Nephron (organoid): ENCODE measurements around the gene SH2D3A.

Source experiments
- H3K27ac Mint-ChIP-seq, 3 experiments: 2 replicates each; pipeline ENCODE4 v1.8.0; 2020; ENCODE audit warnings: mixed read lengths in 3 of 3, mild to moderate bottlenecking in 2 of 3, moderate library complexity in 1 of 3
- H3K27me3 Mint-ChIP-seq: 2 replicates; pipeline ENCODE4 v1.8.0; 2021; ENCODE audit warnings: low read depth, mild to moderate bottlenecking, moderate library complexity, mixed read lengths
- H3K36me3 Mint-ChIP-seq: 2 replicates; pipeline ENCODE4 v1.8.0; 2020; ENCODE audit warnings: low read depth, mixed read lengths
- H3K4me1 Mint-ChIP-seq: 2 replicates; pipeline ENCODE4 v1.8.0; 2020; ENCODE audit warnings: mixed read lengths
- H3K4me3 Mint-ChIP-seq, 3 experiments: 2 replicates each; pipeline ENCODE4 v1.8.0; 2020; ENCODE audit warnings: mild to moderate bottlenecking in 3 of 3, mixed read lengths in 3 of 3, moderate library complexity in 2 of 3
- H3K9me3 Mint-ChIP-seq: 2 replicates; pipeline ENCODE4 v1.8.0; 2020; ENCODE audit warnings: mixed read lengths
- CTCF ChIP-seq, 3 experiments: fragments of 200-600 bp; sonication (generic); IDR thresholded peaks; one replicate each; pipeline ENCODE4 v1.5.0; 2021; ENCODE audit warnings: antibody characterized with exemption in 3 of 3; ENCODE audit not compliant: unreplicated experiment in 3 of 3

SH2D3A gene

GRCh38 chr19:6718741-6719539 is 48.3 kb downstream of the SH2D3A start:
- no peak overlapping the region for H3K27ac Mint-ChIP-seq

GRCh38 chr19:6718111-6718740 is 49.0 kb downstream of the SH2D3A start:
- no peak for TF ChIP-seq CTCF (IDR thresholded peaks at IDR 0.05; ENCODE audit: unreplicated experiment in 3 of 3)
- Mint-ChIP-seq H3K27ac (no peak overlapping the region), H3K4me3 (no peak overlapping the region), H3K9me3 (peaks cover 5% of the 10 kb centered on the region), H3K27me3 (peaks cover 16% of the 10 kb centered on the region), H3K4me1 (peaks cover 9% of the 10 kb centered on the region), H3K36me3 (peaks cover 6% of the 10 kb centered on the region)

More at GRCh38 chr19:6718741-6719539, 48.3 kb downstream of the SH2D3A start:
- Mint-ChIP-seq H3K9me3 (peaks cover 5% of the 10 kb centered on the region), H3K4me1 (peaks cover 11% of the 10 kb centered on the region), H3K27me3 (peaks cover 16% of the 10 kb centered on the region), H3K4me3 (no peak overlapping the region), H3K36me3 (peaks cover 6% of the 10 kb centered on the region)
- TF ChIP-seq CTCF (IDR thresholded peaks at IDR 0.05; ENCODE audit: unreplicated experiment in 3 of 3), result no peak

- H3K36me3 Mint-ChIP-seq, result peaks cover 6% of the 10 kb centered on the region
- H3K9me3 Mint-ChIP-seq, result peaks cover 8% of the 10 kb centered on the region
- TF ChIP-seq CTCF (IDR thresholded peaks at IDR 0.05; ENCODE audit: unreplicated experiment in 3 of 3), result no peak
- no peak overlapping the region for H3K4me3 Mint-ChIP-seq
- peaks cover 24% of the 10 kb centered on the region for H3K27me3 Mint-ChIP-seq
- H3K27ac Mint-ChIP-seq, result no peak overlapping the region
- peaks cover 6% of the 10 kb centered on the region for H3K4me1 Mint-ChIP-seq
Observed at GRCh38 chr19:6717441-6717971, 49.7 kb downstream of the SH2D3A start.

GRCh38 chr19:6717036-6717435 is 50.2 kb downstream of the SH2D3A start:
- Mint-ChIP-seq H3K36me3 (peaks cover 6% of the 10 kb centered on the region), H3K9me3 (peaks cover 8% of the 10 kb centered on the region), H3K4me3 (no peak overlapping the region), H3K27me3 (peaks cover 27% of the 10 kb centered on the region), H3K4me1 (peaks cover 6% of the 10 kb centered on the region), H3K27ac (no peak overlapping the region)
- TF ChIP-seq CTCF (IDR thresholded peaks at IDR 0.05; ENCODE audit: unreplicated experiment in 3 of 3), result no peak

GRCh38 chr19:6716610-6716970 is 50.6 kb downstream of the SH2D3A start:
- Mint-ChIP-seq H3K4me3 (no peak overlapping the region), H3K36me3 (peaks cover 6% of the 10 kb centered on the region), H3K27ac (no peak overlapping the region), H3K4me1 (peaks cover 6% of the 10 kb centered on the region), H3K9me3 (peaks cover 8% of the 10 kb centered on the region), H3K27me3 (peaks cover 29% of the 10 kb centered on the region)
- TF ChIP-seq CTCF (IDR thresholded peaks at IDR 0.05; ENCODE audit: unreplicated experiment in 3 of 3), result no peak
